ENCODE data around the gene AKT2. TPM values are rescaled to one million over a fixed set of nuclear protein-coding genes. Genes with fewer than 3 reads are reported as not detected.
"Not testable (repeated sequence)": the region's sequence is repeated elsewhere in the genome, so short reads cannot be mapped to it uniquely, and the experiment has no call there.

The AKT2 gene
- polyA plus RNA-seq, 1 donor (not counting 4 experiments of a cell fraction or from before 2014, with no cell fraction given) = 108 TPM

- Histone ChIP-seq H3K9ac (ENCODE audit: control insufficient read depth, extremely low read depth, insufficient read depth, low read length) (no peak overlapping the region), H3K27ac (ENCODE audit: control insufficient read depth, insufficient read depth, low read length) (peak overlapping the region; percentile 43), H3K4me2 (ENCODE audit: control insufficient read depth, extremely low read depth, insufficient read depth, low read depth, low read length) (peak overlapping the region; percentile 79), H3K79me2 (ENCODE audit: control insufficient read depth, insufficient read depth, low read length) (no peaks in the 10 kb centered on the region), H3K27me3 (ENCODE audit: control insufficient read depth, extremely low read depth, insufficient read depth, low read length) (peaks cover 29% of the 10 kb centered on the region), H3K9me3 (ENCODE audit: control insufficient read depth, low read depth, low read length) (no peaks in the 10 kb centered on the region), H3K9me1 (ENCODE audit: control insufficient read depth, extremely low read depth, insufficient read depth, low read length) (no peaks in the 10 kb centered on the region), H2AFZ (ENCODE audit: control insufficient read depth, low read length) (peak overlapping the region; percentile 82), H3K4me3 (ENCODE audit: control insufficient read depth in 2 of 3, extremely low read depth in 1 of 3, insufficient read depth in 2 of 3, low read depth in 1 of 3, low read length in 3 of 3) (peak overlapping the region in 2 of 3 experiments; percentile 48 to 66), H3K4me1 (ENCODE audit: control insufficient read depth, extremely low read depth, insufficient read depth, low read length) (peaks cover 15% of the 10 kb centered on the region), H4K20me1 (ENCODE audit: control insufficient read depth, extremely low read depth, insufficient read depth, low read length) (no peaks in the 10 kb centered on the region), H3K36me3 (ENCODE audit: control insufficient read depth in 2 of 2, extremely low read depth in 1 of 2, insufficient read depth in 2 of 2, low read length in 2 of 2) (no peaks in the 10 kb centered on the region)
- no peak for DNase-seq (ENCODE audit: low read depth, low spot score)
- FAIRE-seq = peak; percentile 84
- dilution Hi-C loops (cut with MboI; ENCODE audit: extremely low pct_ligation_motif_present, low sequenced_read_pairs) = no loop called here
- no peak for TF ChIP-seq EZH2 (IDR thresholded peaks at IDR 0.05; ENCODE audit: low read length)
- no peak for TF ChIP-seq CTCF (optimal IDR thresholded peaks at IDR 0.05 in 1 of 3, IDR thresholded peaks at IDR 0.05 in 1 of 3, conservative IDR thresholded peaks at IDR 0.05 in 1 of 3; ENCODE audit: extremely low read depth in 1 of 3, insufficient read depth in 2 of 3, low read length in 3 of 3)
These were observed 65.3 kb downstream of the AKT2 start for GRCh38 chr19:40219721-40220276.

GRCh38 chr19:40219029-40219428 lies 66.1 kb downstream of the AKT2 start:
- H4K20me1 ChIP-seq (ENCODE audit: control insufficient read depth, extremely low read depth, insufficient read depth, low read length); H2AFZ ChIP-seq (ENCODE audit: control insufficient read depth, low read length); DNase-seq (ENCODE audit: low read depth, low spot score); H3K79me2 ChIP-seq (ENCODE audit: control insufficient read depth, insufficient read depth, low read length); H3K9me3 ChIP-seq (ENCODE audit: control insufficient read depth, low read depth, low read length); H3K27ac ChIP-seq (ENCODE audit: control insufficient read depth, insufficient read depth, low read length); dilution Hi-C loops (cut with MboI; ENCODE audit: extremely low pct_ligation_motif_present, low sequenced_read_pairs); H3K9ac ChIP-seq (ENCODE audit: control insufficient read depth, extremely low read depth, insufficient read depth, low read length); H3K9me1 ChIP-seq (ENCODE audit: control insufficient read depth, extremely low read depth, insufficient read depth, low read length); FAIRE-seq; H3K36me3 ChIP-seq (ENCODE audit: control insufficient read depth in 2 of 2, extremely low read depth in 1 of 2, insufficient read depth in 2 of 2, low read length in 2 of 2); H3K4me2 ChIP-seq (ENCODE audit: control insufficient read depth, extremely low read depth, insufficient read depth, low read depth, low read length); H3K4me3 ChIP-seq (ENCODE audit: control insufficient read depth in 2 of 3, extremely low read depth in 1 of 3, insufficient read depth in 2 of 3, low read depth in 1 of 3, low read length in 3 of 3): not testable (repeated sequence)
- H3K4me1 ChIP-seq (ENCODE audit: control insufficient read depth, extremely low read depth, insufficient read depth, low read length) = peaks cover 15% of the 10 kb centered on the region
- H3K27me3 ChIP-seq (ENCODE audit: control insufficient read depth, extremely low read depth, insufficient read depth, low read length) = peaks cover 29% of the 10 kb centered on the region

Data from keratinocyte (primary cell).